HL-60/S4 treated with retinoic acid at 250 ng/mL for 4 days and 3 days (cell line): Measurements from ENCODE around the gene RAB44.

Experiments
- in situ Hi-C: fragments of 300-500 bp; cut with MboI; formaldehyde crosslinking; loops from 2 replicates; pipeline ENCODE4 v1.7.0; 2022; ENCODE audit warnings: low sequenced_read_pairs

Gene RAB44

GRCh38 chr6:36765190-36765589, 67.6 kb downstream of the RAB44 start:
- in situ Hi-C loops: loop anchor here (5.0 to 25.0 kb wide), 2 partner anchors 247 to 447 kb away; no protein-coding TSS in a partner anchor

GRCh38 chr6:36765594-36766398, 68.2 kb downstream of the RAB44 start:
- in situ Hi-C loops: loop anchor here (5.0 to 25.0 kb wide), 2 partner anchors 247 to 447 kb away; no protein-coding TSS in a partner anchor

GRCh38 chr6:36766399-36766945, 68.8 kb downstream of the RAB44 start:
- in situ Hi-C loops: loop anchor here (5.0 to 25.0 kb wide), 2 partner anchors 246 to 446 kb away; no protein-coding TSS in a partner anchor

- in situ Hi-C loops: loop anchor here (5.0 to 25.0 kb wide), 2 partner anchors 243 to 443 kb away; no protein-coding TSS in a partner anchor
Measured at GRCh38 chr6:36769183-36769675, 71.6 kb downstream of the RAB44 start.

- in situ Hi-C loops: loop anchor here (5.0 to 25.0 kb wide), 2 partner anchors 242 to 442 kb away; no protein-coding TSS in a partner anchor
Measured at GRCh38 chr6:36769676-36770499, 72.3 kb downstream of the RAB44 start.

DNA sequence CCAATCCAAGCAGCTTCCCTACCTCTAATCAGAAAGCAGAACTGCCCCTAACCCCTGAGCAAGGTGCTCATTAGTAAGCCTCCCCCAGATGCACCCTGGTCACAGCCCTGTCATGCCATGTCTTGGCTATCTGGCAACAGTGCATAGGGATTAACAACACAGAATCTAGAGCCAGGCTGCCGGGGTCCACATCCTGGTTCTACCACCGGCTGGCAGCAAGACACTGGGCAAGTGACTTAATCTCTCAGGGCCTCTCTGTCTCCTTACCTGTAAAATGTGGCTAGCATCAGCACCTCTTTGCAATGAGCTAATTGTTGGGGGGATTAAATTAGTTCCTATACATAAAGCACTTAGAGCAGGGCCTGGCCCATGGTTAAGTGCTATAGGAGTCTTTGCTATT, 73.5 kb downstream of the RAB44 start:
- in situ Hi-C loops: loop anchor here (25.0 kb wide), 1 partner anchor 441 kb away; no protein-coding TSS in a partner anchor

DNA sequence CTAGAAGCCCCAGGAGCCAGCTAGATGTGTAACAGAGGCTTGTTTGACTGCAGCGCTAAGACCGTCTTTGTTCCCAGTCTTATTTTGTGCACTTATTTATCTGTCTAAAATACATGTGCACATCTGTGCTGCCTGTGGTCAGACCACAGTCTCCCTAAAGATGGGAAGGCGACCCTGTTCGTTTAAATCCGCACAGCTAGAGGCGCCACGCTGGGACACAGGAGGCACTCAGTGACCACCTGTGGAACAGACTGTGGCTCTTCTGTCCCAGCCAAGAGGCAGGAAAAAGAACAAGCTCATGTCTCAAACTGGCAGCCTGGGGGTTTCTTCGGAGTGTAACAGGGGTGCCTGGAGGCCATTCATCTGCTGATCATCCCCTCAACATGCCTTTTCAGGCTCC, 74.8 kb downstream of the RAB44 start:
- in situ Hi-C loops: loop anchor here (25.0 kb wide), 1 partner anchor 440 kb away; no protein-coding TSS in a partner anchor

GRCh38 chr6:36774331-36774730, 76.7 kb downstream of the RAB44 start:
- in situ Hi-C loops: loop anchor here (25.0 kb wide), 1 partner anchor 438 kb away; no protein-coding TSS in a partner anchor

GRCh38 chr6:36776167-36776566, 78.5 kb downstream of the RAB44 start:
- in situ Hi-C loops: no loop called here

DNA sequence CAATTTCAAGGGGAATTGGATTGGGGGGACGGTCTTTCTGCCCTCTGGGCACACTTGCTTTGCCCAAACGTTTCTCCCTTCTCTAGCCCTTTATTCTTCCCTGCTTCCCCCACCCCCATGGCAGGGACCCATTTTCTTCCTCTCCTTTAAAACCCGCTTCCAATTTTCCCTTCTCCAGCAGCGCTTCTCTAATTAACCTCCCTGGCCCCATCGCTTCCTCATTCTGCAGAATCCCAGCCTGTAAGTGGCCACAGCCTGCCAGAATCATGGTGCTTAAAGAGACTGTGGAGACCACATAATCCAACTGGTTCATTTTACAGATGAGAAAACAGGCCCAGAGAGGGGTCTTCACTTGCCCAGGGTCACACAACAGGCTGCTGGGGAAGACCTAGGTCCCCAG, 80.2 kb downstream of the RAB44 start:
- in situ Hi-C loops: no loop called here

DNA sequence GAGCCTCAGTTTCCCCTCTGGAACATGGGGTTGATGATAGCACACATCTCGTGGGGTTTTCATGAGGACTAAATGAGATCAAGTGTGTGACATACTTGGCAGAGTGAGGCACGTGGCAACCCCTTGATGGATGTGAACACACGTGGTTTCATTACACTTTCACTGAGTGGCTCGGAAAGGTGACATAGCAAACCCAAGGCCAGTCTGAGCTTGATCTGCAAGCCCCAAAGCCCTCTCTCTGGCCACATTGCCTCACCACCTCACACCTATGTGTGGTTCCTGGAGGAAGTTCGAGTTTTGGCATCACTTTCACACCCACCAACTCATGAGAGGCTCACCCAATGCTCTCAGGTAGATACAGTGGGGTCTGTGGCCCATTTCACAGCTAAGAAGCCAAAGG, 81.6 kb downstream of the RAB44 start:
- in situ Hi-C loops: no loop called here

DNA sequence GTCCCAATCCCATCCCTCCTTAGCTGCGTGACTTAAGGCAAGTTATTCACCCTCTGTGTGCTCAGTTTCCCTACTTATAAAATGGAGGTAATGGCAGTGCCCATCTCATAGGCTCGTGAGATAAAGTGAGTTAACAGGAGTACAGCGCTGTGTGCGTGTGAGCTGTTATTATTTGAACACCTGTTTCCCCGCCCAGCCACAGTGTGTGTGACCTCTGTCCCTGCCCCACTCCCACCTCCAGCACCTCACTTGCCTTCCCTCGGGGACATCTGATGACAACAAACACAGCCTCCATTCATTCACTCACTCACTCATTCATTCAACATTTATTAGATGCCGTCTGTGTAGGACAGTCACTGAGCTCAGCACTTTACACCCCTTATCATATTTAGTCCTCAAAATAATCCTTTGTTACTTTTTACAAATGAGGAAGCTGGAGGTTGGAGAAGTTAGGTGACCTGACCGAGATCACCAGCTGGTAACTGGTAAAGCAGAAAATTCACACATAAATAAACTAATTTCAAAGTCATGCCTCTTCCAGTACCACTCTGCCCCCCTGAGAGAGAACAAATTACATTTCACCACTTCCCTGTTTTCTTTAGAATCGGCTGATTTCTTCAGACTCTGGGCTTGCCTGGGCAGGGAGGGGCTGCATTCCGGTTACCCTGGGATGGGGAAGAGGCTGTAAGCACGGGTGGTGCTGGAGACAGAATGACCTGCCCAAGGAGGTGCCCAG, 83.0 kb downstream of the RAB44 start:
- in situ Hi-C loops: no loop called here

DNA sequence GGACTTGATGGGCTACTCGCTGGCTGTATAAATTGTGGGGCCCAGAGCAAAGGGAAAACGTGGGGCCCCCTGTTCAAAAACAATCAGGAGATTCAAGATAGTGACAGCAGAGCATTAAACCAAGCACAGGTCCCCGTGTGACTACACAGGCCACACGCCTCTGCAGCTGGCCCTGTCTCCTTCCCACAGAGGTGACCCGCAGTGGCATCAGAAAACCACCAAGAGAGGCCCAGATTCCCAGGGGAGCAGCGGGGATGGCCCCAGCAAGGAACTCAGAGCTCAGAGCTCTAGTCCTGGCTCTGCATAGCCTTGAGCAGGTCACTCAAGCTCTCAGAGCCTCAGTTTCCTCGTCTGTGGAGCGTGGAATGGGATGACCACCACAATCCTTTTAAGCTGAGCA, 84.0 kb downstream of the RAB44 start:
- in situ Hi-C loops: no loop called here
